Measurements from ENCODE around the gene MOSMO.

GRCh38 chr16:22099256-22099975 is 91.5 kb downstream of the MOSMO start:
- TF ChIP-seq RAD21 (CRISPR knock-in tag; conservative IDR thresholded peaks at IDR 0.05 in 1 of 2, IDR thresholded peaks at IDR 0.05 in 1 of 2) (no peak; a peak in 1 of 4 replicates), POLR2A (conservative IDR thresholded peaks at IDR 0.05) (no peak), TEAD2 (tag; IDR thresholded peaks at IDR 0.05) (no peak), CTCF (IDR thresholded peaks at IDR 0.05 in 2 of 3, conservative IDR thresholded peaks at IDR 0.05 in 1 of 3; ENCODE audit: insufficient read depth in 2 of 3, low read depth in 1 of 3, low read length in 3 of 3) (no peak), POLR2AphosphoS2 (IDR thresholded peaks at IDR 0.05; ENCODE audit: low read length) (no peak), NFIC (IDR thresholded peaks at IDR 0.05) (no peak), BMI1 (IDR thresholded peaks at IDR 0.05; ENCODE audit: low read length) (no peak), ZNF146 (CRISPR knock-in tag; IDR thresholded peaks at IDR 0.05; ENCODE audit: unreplicated experiment) (no peak), SIN3A (IDR thresholded peaks at IDR 0.05; ENCODE audit: borderline replicate concordance in 2 of 2, control insufficient read depth in 1 of 2, low read depth in 2 of 2, low read length in 2 of 2) (no peak), TCF7L2 (IDR thresholded peaks at IDR 0.05; ENCODE audit: low read depth, low read length) (no peak), E4F1 (CRISPR knock-in tag; IDR thresholded peaks at IDR 0.05; ENCODE audit: borderline replicate concordance) (no peak), PHB (CRISPR knock-in tag; IDR thresholded peaks at IDR 0.05) (no peak)
